BLaER1 (cell line): ENCODE results near the gene WDR48.

Experiments
- H3K27ac ChIP-seq: shearing (Covaris generic); formaldehyde crosslinking; 2 replicates; pipeline ENCODE4 v1.8.1; 2022
- H3K27me3 ChIP-seq: shearing (Covaris generic); formaldehyde crosslinking; 2 replicates; pipeline ENCODE4 v1.8.1; 2022
- H3K36me3 ChIP-seq: shearing (Covaris generic); formaldehyde crosslinking; 2 replicates; pipeline ENCODE4 v1.8.1; 2022
- H3K4me1 ChIP-seq: shearing (Covaris generic); formaldehyde crosslinking; 2 replicates; pipeline ENCODE4 v1.8.1; 2022
- H3K4me2 ChIP-seq: shearing (Covaris generic); formaldehyde crosslinking; 2 replicates; pipeline ENCODE4 v1.8.1; 2022
- H3K4me3 ChIP-seq: shearing (Covaris generic); formaldehyde crosslinking; 2 replicates; pipeline ENCODE4 v1.8.1; 2022
- H3K9ac ChIP-seq: shearing (Covaris generic); formaldehyde crosslinking; 2 replicates; pipeline ENCODE4 v1.8.1; 2022
- H3K9me3 ChIP-seq: shearing (Covaris generic); formaldehyde crosslinking; 2 replicates; pipeline ENCODE4 v1.8.1; 2022
- H4K20me1 ChIP-seq: shearing (Covaris generic); formaldehyde crosslinking; 2 replicates; pipeline ENCODE4 v1.8.1; 2022
- Cebpa-rat ChIP-seq: shearing (Covaris generic); IDR thresholded peaks from 2 replicates; pipeline ENCODE4 v1.8.1; 2022

The WDR48 gene

DNA sequence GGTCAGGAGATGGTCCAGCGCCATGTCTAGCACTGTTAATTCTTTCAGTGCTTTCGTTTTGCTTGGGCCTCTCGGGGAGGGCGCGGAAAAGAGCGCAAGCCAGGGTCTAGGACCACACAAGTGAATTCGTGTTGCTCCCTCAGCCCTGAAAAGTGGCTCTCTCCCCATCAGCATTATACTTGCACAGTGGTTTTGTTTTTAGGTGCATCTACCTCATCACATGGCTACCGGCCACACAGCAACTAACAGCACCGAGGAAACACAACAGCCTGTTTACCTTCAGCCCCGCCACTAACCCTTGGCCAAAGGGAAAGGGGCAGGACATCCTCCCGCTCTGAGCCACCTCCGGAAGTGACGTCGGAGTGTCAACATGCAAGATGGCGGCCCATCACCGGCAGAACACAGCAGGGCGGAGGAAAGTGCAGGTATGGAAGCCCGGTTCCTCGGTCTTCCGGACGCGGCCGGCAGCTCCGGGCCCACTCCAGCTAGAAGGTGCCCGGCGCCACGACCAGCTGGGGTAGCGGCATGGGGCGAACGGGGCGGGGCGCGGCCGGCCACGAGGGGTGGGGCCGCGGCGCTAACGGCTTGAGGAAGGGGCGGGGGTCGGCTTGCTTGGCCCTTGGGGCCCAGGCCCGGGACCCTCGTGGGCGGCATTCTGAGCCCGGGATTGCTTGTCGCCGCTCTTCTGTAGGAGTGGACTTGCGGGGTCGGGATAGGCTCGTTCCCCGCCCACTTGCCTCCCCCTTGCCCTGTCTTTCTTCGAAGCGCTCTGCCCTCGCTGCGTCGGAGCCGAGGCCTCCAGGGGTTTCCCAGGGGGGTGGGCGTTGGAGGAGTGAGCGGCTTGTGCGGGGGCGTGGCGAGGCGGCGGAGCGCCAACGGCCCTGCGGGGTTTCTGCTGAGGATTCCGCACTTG is at the start of gene WDR48, which contains the start of gene SCN11A:
Gene WDR48 (plus strand): TSS at position 368 of the 913 bp plus-strand sequence. CDS start 10 bp downstream, at position 378.
Gene SCN11A (minus strand): TSS at position 296 of the 913 bp plus-strand sequence. CDS start 101,582 bp downstream, outside the sequence.
- TF ChIP-seq Cebpa-rat = no peak
- Histone ChIP-seq H3K9me3 (no peaks in the 10 kb centered on the region), H3K9ac (peak within 1 kb of the TSS; percentile 88), H4K20me1 (peaks cover 41% of the 10 kb centered on the region), H3K4me2 (peak within 1 kb of the TSS; percentile 92), H3K4me1 (peaks cover 24% of the 10 kb centered on the region), H3K4me3 (peak within 1 kb of the TSS; percentile 88), H3K27me3 (no peaks in the 10 kb centered on the region), H3K27ac (peak within 1 kb of the TSS; percentile 91), H3K36me3 (no peaks in the 10 kb centered on the region)

DNA sequence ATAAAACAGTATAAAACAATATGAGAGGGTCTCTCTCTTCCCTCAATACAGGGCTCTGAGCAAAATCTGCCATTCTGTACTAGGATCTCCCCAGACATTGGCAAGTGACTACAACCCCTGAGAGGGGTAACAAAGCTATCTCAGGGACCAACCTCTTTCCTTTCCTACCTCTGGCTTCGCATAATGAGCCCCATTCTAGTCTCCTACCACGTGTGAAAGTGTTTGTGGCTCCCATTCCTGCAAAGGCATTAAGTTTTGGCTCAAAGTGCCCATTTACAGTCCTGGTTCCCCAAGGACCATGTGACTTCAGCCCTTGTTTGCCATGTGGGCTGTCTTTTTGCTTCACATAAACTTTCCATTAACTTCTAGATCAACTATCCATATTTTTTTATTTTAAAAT is 46.5 kb upstream of the WDR48 start:
- no peak for TF ChIP-seq Cebpa-rat
- Histone ChIP-seq H3K4me3 (no peak overlapping the region), H3K36me3 (no peaks in the 10 kb centered on the region), H3K9me3 (no peaks in the 10 kb centered on the region), H3K27me3 (no peaks in the 10 kb centered on the region), H3K9ac (no peak overlapping the region), H3K27ac (no peak overlapping the region), H4K20me1 (no peaks in the 10 kb centered on the region), H3K4me1 (no peaks in the 10 kb centered on the region), H3K4me2 (no peak overlapping the region)

DNA sequence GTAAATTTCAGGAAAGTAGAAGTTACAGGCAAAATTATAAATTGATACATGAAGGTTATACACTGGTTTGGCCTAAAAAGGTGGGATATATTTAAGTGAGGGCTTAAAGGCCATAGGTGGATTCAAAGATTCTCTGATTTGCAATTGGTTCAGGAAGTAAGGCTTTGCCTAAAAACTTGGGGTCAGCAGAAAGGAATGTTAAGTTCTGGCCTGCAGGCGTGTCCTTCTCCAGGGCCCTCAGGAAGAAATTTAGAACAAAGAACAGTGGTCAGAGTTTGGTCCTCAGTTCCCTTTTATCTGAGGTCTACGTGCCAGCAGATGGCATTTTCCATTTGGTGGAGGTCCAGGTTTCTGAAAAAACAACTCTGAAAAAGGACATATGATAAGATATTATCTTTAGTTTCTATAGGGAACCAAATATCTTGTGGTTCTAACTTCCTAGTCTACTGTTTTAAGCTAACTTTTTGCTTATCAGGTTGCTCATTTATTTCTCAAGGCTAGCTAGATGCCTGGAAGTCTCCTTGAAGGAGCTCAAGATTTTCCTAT is 40.6 kb upstream of the WDR48 start:
- Histone ChIP-seq H3K4me2 (no peak overlapping the region), H3K4me1 (no peaks in the 10 kb centered on the region), H3K4me3 (no peak overlapping the region), H3K27me3 (no peaks in the 10 kb centered on the region), H3K9ac (no peak overlapping the region), H3K27ac (no peak overlapping the region), H4K20me1 (no peaks in the 10 kb centered on the region), H3K36me3 (no peaks in the 10 kb centered on the region), H3K9me3 (no peaks in the 10 kb centered on the region)
- TF ChIP-seq Cebpa-rat = no peak

DNA sequence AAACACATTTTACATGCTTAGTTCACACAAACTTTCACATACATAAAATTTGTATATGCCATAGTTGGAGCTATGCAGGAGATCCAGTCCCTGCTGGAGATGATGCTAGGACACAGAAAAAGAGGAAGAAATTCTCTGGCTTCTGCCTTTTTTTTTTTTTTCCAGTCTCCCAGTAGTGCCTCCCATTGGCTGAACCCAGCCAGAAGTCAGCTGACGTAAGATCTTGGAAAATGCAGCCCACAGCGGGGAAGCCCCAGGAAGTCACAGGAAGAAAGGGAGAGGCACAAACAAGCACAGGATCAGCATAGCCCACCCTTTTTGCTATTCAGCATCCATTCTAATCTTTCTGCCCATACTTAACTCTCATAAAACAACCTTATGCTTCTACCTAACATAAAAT is 38.5 kb upstream of the WDR48 start:
- no peak overlapping the region for H3K9ac ChIP-seq
- no peaks in the 10 kb centered on the region for H4K20me1 ChIP-seq
- no peaks in the 10 kb centered on the region for H3K4me1 ChIP-seq
- no peaks in the 10 kb centered on the region for H3K27me3 ChIP-seq
- TF ChIP-seq Cebpa-rat = no peak
- H3K9me3 ChIP-seq = no peaks in the 10 kb centered on the region
- no peak overlapping the region for H3K4me3 ChIP-seq
- H3K4me2 ChIP-seq = no peak overlapping the region
- no peaks in the 10 kb centered on the region for H3K36me3 ChIP-seq
- no peak overlapping the region for H3K27ac ChIP-seq

DNA sequence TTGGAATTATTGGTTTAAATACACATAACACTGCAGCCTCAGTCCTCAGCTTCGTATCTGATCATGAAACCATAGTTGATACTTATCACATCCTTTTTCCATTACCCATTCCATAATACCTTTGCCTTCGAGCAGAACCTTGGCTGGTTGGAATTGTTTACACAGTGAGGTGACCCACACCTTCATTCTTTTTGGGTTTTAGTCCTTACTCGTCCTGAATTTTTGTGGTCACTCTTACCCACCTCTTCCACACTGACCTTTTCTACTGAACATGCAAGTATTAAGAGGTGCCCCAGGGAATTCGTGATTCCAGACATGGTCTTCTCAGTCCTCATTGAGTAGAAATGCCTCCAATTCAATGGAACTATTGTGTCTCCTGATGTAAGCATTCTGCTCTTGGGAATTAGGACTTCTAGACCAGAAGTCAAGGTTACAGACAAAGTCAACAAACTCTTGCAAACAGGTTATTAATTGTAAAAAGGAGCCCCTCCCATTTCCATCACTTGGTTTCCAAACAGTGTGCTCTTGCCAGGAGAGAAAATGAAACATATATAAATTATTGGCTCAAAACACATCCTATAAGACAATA is 37.8 kb upstream of the WDR48 start:
- Histone ChIP-seq H3K27ac (no peak overlapping the region), H3K9ac (no peak overlapping the region), H4K20me1 (no peaks in the 10 kb centered on the region), H3K4me3 (no peak overlapping the region), H3K36me3 (no peaks in the 10 kb centered on the region), H3K4me2 (no peak overlapping the region), H3K4me1 (no peaks in the 10 kb centered on the region), H3K9me3 (no peaks in the 10 kb centered on the region), H3K27me3 (no peaks in the 10 kb centered on the region)
- no peak for TF ChIP-seq Cebpa-rat

DNA sequence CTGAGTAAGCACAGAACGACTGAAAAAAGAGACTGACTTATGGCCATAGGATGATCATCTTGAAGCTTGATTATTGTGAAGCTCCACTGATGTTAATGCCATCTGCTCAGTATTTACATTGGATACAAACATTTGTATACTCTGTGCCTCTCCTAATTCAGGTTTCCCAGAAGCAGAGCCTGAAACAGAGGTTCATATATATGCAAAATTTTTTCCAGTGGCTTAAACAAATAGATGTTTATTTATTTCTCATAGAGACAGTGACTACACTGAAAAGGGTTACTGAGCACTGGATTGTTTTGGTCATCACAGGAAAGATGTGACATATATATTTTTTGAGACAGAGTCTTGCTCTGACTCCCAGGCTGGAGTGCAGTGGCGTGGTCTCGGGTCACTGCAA is 36.4 kb upstream of the WDR48 start:
- Histone ChIP-seq H3K4me3 (no peak overlapping the region), H3K4me2 (no peak overlapping the region), H4K20me1 (no peaks in the 10 kb centered on the region), H3K4me1 (no peaks in the 10 kb centered on the region), H3K36me3 (no peaks in the 10 kb centered on the region), H3K9ac (no peak overlapping the region), H3K27me3 (no peaks in the 10 kb centered on the region), H3K9me3 (no peaks in the 10 kb centered on the region), H3K27ac (no peak overlapping the region)
- TF ChIP-seq Cebpa-rat = no peak

DNA sequence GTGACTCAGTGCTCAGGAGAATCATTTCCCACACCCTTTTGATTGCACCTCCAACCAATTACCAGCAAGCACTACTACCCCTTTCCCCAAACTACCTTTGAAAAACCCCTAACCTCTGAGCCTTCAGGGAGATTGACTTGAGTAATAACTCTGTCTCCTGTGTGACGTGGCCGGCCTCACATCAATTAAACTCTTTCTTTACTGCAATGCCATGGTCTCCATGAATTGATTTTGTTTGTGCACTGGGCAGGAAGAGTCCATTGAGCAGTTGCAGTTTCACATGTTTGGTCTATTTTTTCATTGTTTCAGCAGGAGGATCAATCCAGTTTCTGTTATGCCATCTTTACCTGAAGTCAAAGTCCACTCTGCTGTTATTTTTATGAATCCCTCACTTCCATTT is 32.5 kb upstream of the WDR48 start:
- Histone ChIP-seq H4K20me1 (no peaks in the 10 kb centered on the region), H3K9ac (no peak overlapping the region), H3K4me2 (no peak overlapping the region), H3K4me3 (no peak overlapping the region), H3K4me1 (no peaks in the 10 kb centered on the region), H3K9me3 (no peaks in the 10 kb centered on the region), H3K27me3 (no peaks in the 10 kb centered on the region), H3K27ac (no peak overlapping the region), H3K36me3 (no peaks in the 10 kb centered on the region)
- TF ChIP-seq Cebpa-rat = no peak

DNA sequence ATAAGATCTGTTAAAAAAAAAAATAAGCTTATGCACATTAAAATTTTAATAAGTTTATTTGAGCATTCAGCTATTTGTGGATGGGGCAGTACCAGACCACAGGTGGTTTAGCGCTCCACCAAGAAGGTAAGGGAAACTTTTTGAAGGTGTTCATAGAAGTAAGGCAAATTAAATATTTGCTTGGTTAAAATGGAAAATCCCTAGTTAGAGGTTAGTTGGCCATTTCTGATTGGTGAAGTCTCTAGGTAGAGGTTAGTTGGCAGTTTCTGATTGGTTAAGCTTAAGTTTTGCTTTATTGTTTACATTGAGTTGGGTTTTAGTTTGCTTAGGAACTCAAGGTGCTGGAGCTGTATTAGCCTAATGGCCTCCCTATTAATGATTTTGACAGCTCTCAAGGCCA is 30.8 kb upstream of the WDR48 start:
- Histone ChIP-seq H3K9ac (no peak overlapping the region), H3K9me3 (no peaks in the 10 kb centered on the region), H3K27me3 (no peaks in the 10 kb centered on the region), H3K4me2 (no peak overlapping the region), H3K36me3 (no peaks in the 10 kb centered on the region), H3K27ac (no peak overlapping the region), H3K4me1 (no peaks in the 10 kb centered on the region), H3K4me3 (no peak overlapping the region), H4K20me1 (no peaks in the 10 kb centered on the region)
- TF ChIP-seq Cebpa-rat = no peak

DNA sequence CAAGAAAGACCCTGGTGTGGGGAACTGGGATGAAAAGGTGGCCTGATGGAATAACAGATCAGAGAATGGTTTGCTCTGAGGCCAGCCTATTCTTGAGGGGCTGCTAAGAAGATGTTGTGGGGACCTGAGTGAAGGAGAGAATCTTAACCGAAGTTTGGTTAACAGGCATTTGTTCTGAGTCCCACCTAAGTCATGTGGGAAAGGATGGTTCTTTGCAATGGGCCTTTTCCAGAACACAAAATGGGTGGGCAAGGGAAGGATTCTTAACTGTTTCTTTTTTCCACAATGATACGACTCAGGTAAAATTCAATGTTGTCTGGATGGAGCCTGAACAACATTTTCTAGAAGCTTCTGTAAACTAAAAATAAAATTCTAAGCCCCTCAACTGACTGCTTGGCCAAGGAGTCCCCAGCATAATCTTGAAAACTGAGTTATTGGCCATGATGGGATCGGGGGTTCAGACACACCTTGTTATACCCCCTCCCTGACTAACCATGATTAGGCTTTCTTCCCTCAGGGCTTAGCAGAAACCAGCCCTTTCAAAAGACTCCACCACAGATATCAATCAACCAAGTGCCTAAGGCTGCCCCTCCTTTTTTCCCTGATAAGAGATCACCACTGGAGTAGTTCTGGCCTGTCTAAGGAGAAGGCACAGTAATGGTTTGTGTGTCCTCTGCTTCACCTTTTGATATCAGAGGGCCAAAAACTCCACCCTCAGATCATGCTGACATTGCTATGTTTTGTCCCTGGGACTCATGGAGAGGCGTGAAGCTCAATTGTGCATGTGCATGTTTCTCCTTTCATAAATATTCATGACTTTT is 30.1 kb upstream of the WDR48 start:
- H3K4me2 ChIP-seq = no peak overlapping the region

More for the DNA sequence above, 30.1 kb upstream of the WDR48 start:
- no peak for TF ChIP-seq Cebpa-rat
- Histone ChIP-seq H3K4me3 (no peak overlapping the region), H3K36me3 (no peaks in the 10 kb centered on the region), H4K20me1 (no peaks in the 10 kb centered on the region), H3K27ac (no peak overlapping the region), H3K9ac (no peak overlapping the region), H3K27me3 (no peaks in the 10 kb centered on the region), H3K9me3 (no peaks in the 10 kb centered on the region), H3K4me1 (no peaks in the 10 kb centered on the region)
